GM19452 (cell line): ENCODE measurements around the gene MAP2K5.
"Not testable (repeated sequence)": the region's sequence is repeated elsewhere in the genome, so short reads cannot be mapped to it uniquely, and the experiment has no call there.

ENCODE experiments used
- ATAC-seq: cut with Tn5 transposase; IDR thresholded peaks from one replicate; pipeline ENCODE4 v1.9.1; 2021; ENCODE audit not compliant: unreplicated experiment

Gene MAP2K5

DNA sequence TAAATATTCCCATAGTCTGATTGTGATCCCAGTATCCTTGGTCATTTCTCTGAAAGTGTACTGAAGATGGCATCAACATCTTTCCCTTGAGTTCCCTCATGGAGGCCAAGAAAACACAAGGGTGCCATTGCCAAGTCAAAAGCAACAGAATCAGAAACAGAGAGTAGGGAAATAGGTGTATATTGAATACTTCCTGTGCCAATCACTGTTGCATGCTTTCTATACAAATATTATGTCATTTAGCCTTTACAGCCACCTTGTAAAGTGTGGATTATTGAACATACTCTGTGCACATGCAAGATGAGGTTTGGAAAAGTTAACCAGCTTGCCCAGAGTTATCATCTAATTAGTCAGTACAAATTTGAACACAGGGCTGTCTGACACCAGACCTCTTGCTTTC is 117.9 kb downstream of the MAP2K5 start:
- ATAC-seq = no peak

DNA sequence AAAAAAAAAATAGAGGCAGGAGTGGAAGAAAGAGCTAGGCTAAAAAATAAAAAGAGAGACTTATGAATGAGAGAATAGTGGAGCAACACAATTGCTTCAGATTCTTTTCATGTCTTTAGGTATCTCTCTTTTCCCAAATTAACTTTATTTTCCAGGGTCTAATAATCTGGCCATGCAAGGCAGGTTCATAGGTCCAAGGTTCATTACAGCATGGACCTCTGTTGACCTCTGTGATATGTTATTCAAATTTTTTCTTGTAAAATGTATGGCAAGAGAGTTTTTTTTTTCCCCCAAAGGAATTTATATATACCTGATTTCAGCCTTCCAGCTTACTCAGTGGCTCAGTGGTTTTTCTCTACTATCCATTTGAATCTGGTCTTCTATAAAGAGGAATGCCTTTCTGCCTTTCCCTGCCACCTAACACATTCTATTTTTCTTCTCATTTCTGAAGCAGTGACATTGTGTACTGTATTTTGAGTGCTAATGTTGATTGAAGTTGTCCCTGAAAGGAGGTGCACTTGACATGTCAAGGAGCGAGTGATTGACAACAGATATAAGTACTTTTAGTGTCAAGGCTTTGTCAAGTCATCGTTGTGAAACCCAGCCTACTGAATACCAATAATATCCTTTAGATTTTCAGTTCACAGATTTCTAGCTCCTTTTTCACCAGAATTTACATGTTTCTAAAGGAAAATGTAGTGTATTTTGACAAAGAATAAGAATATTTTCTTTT is 118.5 kb downstream of the MAP2K5 start:
- ATAC-seq = no peak

DNA sequence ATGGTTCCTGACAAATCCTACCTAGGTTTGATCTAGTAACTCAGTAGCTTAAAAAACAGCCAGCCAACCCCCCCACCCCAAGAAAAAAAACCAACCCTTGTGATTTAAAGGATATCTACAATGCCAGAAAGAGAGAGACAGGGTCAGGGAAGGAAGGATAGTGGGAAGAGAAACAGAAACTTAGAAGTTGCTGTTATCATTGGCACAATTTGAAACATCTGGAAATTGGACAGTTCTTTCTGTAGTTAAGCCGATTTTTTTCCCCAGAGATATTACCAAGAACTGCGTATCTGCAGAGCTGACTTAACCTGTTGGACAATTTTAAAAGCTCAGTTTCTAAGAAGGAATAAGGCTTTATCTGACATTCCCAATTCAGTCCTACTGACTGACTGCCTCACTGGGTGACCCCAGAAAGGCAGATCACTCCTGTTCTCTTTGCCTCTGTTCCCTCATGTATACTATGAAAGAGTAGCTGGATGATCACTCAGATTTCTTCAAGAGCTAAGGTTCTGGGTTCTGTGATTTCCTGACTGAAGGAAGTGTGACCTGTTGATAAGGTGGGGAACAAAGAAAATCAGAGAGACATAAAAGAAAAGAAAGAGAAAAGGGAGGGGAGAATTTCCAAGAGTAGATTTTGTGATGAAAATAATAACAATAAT is 128.3 kb downstream of the MAP2K5 start:
- ATAC-seq = no peak

DNA sequence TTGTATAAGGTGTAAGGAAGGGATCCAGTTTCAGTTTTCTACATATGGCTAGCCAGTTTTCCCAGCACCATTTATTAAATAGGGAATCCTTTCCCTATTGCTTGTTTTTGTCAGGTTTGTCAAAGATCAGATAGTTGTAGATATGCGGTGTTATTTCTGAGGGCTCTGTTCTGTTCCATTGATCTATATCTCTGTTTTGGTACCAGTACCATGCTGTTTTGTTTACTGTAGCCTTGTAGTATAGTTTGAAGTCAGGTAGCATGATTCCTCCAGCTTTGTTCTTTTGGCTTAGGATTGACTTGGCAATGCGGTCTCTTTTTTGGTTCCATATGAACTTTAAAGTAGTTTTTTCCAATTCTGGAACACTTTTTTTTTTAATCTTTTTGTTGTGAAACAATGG is 130.3 kb downstream of the MAP2K5 start:
- ATAC-seq = not testable (repeated sequence)

DNA sequence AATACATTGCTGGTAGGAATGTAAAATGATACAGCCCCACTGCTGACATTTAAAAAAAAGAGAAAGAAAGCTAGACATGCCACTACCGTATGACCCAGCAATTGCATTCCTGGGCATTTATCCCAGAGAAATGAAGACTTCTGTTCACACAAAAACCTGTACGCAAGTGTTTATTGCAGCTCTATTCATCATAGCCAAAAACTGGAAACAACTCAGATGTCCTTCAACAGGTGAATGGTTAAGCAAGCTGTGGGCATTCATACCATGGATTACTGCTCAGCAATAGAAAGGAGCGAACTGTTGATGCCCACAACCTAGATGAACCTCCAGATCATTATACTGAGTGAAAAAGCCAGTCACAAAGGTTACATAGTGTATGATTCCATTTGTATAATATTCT is 132.5 kb downstream of the MAP2K5 start:
- ATAC-seq = no peak

DNA sequence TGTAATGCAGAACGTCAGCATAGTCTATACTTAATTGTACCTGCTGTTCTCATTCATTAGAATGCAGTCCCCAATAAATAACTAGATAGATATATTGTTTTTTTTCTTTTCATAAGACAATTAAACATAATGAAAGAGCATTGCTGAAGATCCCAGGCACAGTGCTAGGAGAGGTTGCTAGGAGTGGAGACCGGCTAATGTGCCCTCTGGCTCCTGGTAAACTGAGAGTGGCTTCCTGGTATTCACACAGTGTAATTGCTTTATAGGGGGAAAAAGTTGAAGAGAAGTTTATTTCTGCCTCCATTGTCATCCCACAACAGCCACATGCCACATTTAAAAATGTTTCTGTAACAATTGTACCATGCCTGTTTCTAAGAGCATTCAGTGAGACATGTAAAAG is 135.6 kb downstream of the MAP2K5 start:
- no peak for ATAC-seq

DNA sequence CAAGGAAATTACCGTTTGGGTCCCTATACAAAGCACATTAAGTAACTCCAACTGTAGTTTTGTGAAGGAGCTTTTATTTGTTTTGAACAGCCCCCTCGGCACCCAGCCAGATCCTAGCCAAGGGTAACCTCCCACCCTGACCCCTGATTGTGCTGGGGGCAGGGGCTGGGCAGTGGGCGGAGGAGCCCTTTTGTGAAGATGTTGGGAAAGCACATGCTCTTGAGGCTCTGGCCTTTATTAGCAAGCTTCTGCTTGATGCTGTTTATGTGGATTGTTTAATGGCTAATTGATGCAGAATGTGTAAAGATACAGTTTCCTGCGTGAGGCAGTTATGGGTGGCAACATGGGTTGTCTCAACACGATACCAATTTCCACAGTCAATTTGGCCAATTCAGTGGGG is 136.5 kb downstream of the MAP2K5 start:
- ATAC-seq = no peak

DNA sequence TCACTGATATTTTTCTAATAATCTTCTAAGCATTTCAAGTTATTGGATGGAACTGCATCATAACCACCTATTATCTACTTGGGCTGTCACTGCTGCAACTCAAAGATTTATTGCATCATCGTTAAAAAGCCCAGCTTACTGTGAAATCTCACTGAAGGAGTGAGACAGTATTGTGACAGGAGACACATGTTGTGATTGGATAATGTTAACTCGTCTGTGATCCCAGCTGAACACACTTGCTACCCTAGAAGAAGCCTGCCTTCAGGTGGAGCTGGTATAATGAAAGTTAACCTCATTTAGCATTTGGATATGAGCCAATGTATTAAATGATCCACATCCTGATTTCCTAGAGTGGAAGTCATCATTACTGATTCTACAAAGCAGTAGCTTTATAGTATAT is 138.1 kb downstream of the MAP2K5 start:
- no peak for ATAC-seq

DNA sequence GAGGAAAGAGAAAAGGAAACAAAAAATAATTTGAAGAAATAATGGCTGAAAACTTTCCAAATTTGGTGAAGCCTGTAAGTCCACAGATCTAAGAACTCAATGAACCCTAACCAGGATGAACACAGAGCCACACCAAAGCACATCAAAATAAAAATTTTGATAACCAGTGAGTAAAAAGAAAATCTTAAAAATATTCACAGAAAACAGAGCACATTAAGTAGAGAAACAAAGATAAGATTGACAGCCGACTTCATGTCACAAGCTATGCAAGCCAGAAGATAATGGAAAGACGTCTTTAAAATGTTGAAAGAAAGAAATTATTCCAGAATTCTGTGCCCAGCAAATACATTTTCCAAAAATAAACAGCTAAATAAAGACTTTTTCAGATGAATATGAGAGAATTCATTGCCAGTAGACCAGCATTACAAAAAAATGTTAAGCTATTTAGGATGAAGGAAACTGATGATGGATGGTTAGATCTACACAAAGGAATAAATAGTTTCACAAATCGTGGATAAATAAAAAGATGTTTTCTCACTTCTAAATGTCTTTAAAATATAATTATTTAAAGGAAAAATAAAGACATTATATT is 142.6 kb downstream of the MAP2K5 start:
- ATAC-seq = no peak

DNA sequence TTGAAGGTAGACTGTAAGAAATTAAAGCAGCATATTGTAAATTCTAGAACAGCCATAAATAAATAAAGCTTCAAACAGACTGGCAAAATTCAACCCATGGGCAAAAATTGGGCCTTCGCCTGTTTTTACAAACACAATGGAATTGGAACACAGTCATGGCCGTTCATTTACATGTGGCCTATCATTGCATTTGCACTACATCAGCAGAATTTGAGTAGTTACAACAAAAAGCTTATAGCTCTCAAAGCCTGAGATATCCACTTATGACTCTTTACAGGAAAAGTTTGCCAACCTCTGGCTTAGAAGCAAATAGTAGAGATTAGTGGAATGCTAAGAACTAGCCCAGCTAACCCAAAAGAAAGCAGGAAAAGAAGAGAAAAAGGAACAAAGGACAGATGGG is 143.2 kb downstream of the MAP2K5 start:
- no peak for ATAC-seq

DNA sequence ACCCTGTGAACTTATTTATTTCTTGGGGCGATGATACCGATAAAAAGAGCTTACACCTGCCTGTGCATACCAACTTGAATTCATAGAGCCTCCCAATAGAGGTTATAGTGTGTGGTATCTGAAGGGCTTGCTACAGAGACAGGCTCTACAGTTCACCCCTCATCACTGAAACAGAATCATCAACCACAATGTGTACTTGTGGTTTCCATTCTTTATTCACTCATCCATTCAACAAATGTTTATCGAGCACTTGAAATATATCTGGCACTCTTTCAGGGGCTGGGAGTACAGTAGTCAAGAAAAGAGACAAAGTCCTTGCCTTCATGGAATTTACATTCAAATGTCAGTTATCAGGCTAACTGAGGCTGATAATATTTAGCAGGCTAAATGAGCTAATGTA is 148.4 kb downstream of the MAP2K5 start:
- ATAC-seq = no peak

DNA sequence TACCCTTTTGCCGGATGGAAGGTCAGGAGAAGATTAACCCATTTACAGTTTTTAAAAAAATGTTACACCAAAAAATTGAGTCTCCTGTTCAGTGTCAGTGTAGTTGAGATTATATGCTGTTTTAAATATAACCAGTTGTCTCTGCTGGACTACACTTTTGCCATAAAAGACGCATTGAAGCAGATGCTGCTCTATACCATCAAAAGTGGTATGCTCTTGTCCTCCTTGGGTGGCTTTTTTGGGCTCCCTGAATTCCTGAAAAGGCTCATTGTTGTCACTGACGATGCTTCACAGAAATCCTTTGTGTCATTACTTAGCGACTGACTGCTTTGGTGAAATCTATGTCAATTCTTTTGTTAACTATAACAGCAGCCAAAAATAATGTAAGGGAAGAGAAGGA is 148.9 kb downstream of the MAP2K5 start:
- no peak for ATAC-seq

DNA sequence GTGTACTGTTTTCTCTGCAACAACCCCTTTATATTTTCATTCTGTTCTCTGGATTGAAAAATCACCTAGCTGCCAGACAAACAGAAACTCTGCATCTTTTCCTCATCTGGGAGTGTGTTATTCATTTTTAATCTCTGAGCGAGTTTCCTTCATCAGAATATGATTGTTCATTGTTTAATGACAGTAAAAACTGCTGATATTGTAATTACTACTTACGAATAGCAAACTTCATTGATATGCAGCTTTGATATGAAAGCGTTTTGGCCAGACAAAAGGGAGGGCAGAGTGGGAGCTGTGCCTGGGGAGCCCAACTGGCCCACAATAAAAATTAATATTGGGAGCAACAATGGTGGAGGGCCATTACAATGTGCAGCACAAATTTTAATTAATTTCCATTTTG is 150.1 kb downstream of the MAP2K5 start:
- no peak for ATAC-seq

DNA sequence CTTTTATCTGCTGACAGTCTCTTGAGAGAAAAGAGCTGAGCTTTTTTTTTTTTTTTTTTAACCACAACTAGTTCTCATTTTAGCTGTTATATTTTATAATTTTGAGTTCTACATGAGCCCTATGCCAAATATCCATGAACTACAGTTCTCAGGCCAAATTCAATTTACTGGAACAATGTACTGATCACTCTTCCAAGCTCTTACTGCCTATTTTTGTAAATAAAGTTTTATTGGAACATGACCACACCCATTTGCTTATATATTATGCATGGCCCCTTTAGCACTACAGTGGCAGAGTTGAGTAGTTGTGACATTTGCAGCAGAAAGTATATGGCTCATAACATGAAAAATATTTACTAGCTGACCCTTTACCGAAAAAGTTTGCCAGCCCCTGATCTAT is 153.6 kb downstream of the MAP2K5 start:
- no peak for ATAC-seq

DNA sequence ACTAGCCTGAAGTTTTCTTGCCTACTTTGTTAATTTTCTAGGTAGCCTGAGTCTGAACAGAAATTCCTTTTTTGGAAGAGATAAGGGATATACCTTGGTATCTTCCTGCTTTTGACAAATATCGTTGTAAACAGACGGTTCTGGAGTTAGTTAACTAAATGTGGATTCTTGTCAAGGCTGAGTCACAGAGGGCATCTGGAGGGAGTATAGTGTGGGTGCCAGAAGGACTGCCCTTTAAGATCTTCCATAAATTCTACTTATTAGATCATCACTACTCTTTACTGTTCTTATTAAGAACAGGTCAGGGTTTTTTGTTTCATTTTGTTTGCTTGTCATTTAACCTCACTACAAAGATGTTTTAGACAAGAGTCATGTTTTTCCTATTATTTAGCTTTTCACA is 157.5 kb downstream of the MAP2K5 start:
- ATAC-seq = no peak

DNA sequence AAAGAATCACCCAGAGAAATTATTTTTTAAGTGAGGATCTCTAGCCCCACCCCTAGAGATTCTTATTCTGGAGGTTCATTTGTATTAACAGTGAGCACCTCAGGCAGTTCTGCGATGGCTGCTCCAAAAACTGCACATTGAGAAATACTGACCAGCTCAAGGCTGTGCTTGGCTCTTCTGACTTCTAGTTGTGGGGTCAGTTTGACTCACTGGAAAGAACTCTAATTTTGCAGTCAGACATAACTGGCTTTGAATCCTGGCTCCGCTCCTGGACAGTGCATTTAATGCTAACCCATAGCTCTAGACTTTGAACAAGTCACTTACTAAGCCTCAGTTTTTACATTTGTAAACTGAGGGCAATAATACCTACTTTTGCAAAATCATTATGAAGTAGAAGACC is 159.2 kb downstream of the MAP2K5 start:
- no peak for ATAC-seq

DNA sequence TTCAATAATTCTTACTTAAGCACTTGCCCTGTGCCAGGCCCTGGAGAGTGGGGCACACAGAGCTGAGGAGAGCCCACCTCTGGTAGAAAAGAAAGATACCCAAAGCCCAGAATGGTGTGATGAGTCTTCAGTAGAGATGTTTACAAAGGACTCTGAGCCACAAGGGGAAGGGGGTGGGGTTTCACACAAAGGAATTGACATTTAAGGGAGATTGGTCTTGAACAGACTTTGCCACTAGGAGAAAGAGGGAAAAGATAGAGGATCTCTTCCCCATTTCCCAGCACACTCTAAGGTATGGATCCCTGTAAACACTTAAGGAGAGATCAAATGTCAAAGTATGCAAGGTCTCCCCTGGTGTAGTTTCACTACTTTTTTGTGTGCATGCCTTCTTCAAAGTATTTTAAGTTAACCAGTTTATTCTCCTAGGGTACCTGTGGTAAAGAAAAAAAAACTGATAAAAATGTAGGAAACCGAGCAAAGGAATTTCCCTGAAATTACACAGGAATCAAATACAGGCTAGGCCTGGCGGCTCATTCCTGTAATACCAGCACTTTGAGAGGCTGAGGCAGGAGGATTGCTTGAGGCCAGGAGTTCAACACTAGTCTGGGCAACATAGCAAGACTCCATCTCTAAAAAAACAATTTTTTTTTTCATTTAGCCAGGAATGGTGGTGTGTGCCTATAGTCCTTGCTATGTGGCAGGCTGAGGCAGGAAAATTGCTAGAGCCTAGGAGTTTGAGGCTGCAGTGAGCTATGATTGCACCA is 165.2 kb downstream of the MAP2K5 start:
- ATAC-seq = no peak

DNA sequence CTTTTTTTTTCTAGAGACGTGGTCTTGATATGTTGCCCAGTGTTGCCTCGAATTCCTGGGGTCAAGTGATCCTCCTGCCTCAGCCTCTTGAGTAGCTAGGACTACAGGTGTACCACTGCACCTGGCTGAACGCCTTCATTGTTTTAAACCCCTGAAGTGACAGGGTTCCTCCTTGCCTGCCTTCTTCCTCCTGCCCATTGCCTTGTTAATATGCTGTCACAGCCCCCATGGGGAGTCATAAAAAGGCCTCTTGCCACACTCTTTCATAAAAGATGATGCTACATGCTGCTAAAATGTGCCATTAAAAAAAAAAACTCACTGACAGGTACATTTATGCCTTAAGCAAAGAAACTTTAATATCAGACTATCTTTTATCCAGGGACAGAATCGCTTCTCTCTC is 166.0 kb downstream of the MAP2K5 start:
- no peak for ATAC-seq

DNA sequence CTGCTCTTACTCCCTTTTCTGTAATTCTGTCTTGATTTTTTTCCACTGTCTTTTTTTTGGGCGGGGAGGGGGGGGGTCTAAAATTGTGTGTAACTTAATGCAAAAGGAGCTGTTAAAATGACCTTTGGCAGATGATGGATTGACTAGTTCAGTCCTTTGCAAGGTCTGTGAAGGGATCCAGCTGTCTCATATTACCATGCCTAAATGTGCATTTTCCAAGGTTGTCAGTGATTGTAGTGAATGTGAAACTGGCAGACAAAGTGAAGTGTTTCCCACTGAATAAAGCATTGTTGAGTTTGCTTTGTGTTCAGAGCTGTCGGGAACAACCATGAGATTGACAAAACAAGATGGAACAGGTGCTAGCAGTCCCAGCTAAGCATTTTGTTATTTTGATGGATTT is 172.7 kb downstream of the MAP2K5 start:
- ATAC-seq = no peak

DNA sequence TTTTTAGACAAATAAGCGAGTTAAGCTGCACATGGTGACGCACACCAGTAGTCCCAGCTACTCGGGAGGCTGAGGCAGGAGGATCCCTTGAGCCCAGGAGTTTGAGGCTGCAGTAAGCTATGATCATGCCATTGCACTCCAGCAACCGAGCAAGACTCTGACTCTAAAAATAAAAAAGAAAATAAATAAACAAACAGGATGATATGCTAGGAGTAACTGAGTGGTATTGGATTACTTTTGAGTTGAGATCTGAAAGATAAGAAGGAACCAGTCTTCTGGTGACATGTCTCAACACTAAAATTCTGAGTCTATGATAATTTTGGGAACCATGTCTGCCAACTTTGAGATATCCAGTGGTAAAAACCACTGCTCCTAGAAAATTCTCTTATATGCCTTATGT is 173.7 kb downstream of the MAP2K5 start:
- no peak for ATAC-seq

DNA sequence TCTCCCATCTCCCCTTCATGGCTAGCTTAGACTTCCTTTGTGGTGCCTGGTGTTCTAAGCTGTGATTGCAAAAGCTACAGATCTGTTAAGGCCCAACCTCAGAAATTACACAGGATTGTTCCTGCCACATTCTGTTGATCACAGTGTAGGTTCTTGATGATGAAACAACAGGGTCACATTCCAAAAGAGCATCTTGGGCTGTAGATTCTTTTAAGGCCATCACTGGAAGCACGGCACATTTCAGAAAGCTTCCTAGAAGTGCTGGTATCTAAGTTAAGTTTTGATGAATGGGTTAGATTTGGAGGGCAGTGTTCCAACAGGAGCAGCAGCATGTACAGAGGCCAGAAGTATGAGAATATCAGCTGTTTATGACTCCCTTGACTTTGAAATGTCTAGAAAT is 175.3 kb downstream of the MAP2K5 start:
- ATAC-seq = no peak
